ENCODE data around the gene TSBP1. TPM values are rescaled to one million over a fixed set of nuclear protein-coding genes. Genes with fewer than 3 reads are reported as not detected.
A peak's percentile ranks its signal among the peaks of the same experiment; 100 is the strongest.

TSBP1 gene
- total RNA-seq, 2 donors from 2014 or later = not detected

- Histone ChIP-seq H3K4me1 (ENCODE audit: control insufficient read depth, insufficient read depth, low read length) (no peaks in the 10 kb centered on the region), H3K9me3 (ENCODE audit: control insufficient read depth, low read length) (peaks cover 5% of the 10 kb centered on the region), H3K9ac (ENCODE audit: extremely low read depth, low read length, poor library complexity, severe bottlenecking) (no peak overlapping the region), H3K27me3 (ENCODE audit: control insufficient read depth, insufficient read depth, low read length, poor library complexity, severe bottlenecking) (no peaks in the 10 kb centered on the region), H3K4me3 (ENCODE audit: low read length) (peak overlapping the region; percentile 48), H3K27ac (ENCODE audit: low read depth, low read length) (peak overlapping the region; percentile 63), H3K36me3 (ENCODE audit: control insufficient read depth, insufficient read depth, low read length) (no peaks in the 10 kb centered on the region)
- peak; percentile 92 for TF ChIP-seq CTCF (conservative IDR thresholded peaks at IDR 0.05)
- Mint-ChIP-seq H3K27me3 (ENCODE audit: insufficient read depth) (peaks cover 21% of the 10 kb centered on the region), H3K36me3 (ENCODE audit: low read depth) (no peaks in the 10 kb centered on the region), H3K9me3 (peaks cover 5% of the 10 kb centered on the region), H3K27ac (peak overlapping the region; percentile 95), H3K4me3 (peak overlapping the region; percentile 54), H3K4me1 (peaks cover 3% of the 10 kb centered on the region)
- DNase-seq = peak; percentile 92
- 23 to 40% methylated on average over 14 to 30 of the region's 30 CpGs for WGBS, 2 experiments (ENCODE audit: insufficient coverage in 1 of 2, insufficient read length in 1 of 2)
Measured at GRCh38 chr6:32255199-32256153, 116.2 kb downstream of the TSBP1 start.

GRCh38 chr6:32254761-32255198 is 116.9 kb downstream of the TSBP1 start:
- Histone ChIP-seq H3K9me3 (ENCODE audit: control insufficient read depth, low read length) (peaks cover 5% of the 10 kb centered on the region), H3K4me3 (ENCODE audit: low read length) (peak overlapping the region; percentile 48), H3K36me3 (ENCODE audit: control insufficient read depth, insufficient read depth, low read length) (no peaks in the 10 kb centered on the region), H3K4me1 (ENCODE audit: control insufficient read depth, insufficient read depth, low read length) (no peaks in the 10 kb centered on the region), H3K27me3 (ENCODE audit: control insufficient read depth, insufficient read depth, low read length, poor library complexity, severe bottlenecking) (no peaks in the 10 kb centered on the region), H3K9ac (ENCODE audit: extremely low read depth, low read length, poor library complexity, severe bottlenecking) (no peak overlapping the region), H3K27ac (ENCODE audit: low read depth, low read length) (no peak overlapping the region)
- Mint-ChIP-seq H3K9me3 (peaks cover 8% of the 10 kb centered on the region), H3K27me3 (ENCODE audit: insufficient read depth) (peaks cover 17% of the 10 kb centered on the region), H3K27ac (no peak overlapping the region), H3K4me3 (peak overlapping the region; percentile 54), H3K36me3 (ENCODE audit: low read depth) (no peaks in the 10 kb centered on the region), H3K4me1 (peaks cover 3% of the 10 kb centered on the region)
- no peak for TF ChIP-seq CTCF (conservative IDR thresholded peaks at IDR 0.05)
- DNase-seq = no peak
- WGBS, 2 experiments (ENCODE audit: insufficient coverage in 1 of 2, insufficient read length in 1 of 2) = 33 to 61% methylated on average over 10 to 12 of the region's 12 CpGs

- no peak overlapping the region for H3K27ac ChIP-seq (ENCODE audit: low read depth, low read length)
Measured at GRCh38 chr6:32252331-32253009, 119.2 kb downstream of the TSBP1 start.

More at GRCh38 chr6:32252331-32253009, 119.2 kb downstream of the TSBP1 start:
- Mint-ChIP-seq H3K27me3 (ENCODE audit: insufficient read depth) (peaks cover 25% of the 10 kb centered on the region), H3K4me3 (no peak overlapping the region), H3K4me1 (peaks cover 3% of the 10 kb centered on the region), H3K36me3 (ENCODE audit: low read depth) (no peaks in the 10 kb centered on the region), H3K9me3 (peaks cover 21% of the 10 kb centered on the region), H3K27ac (no peak overlapping the region)
- peaks cover 25% of the 10 kb centered on the region for H3K9me3 ChIP-seq (ENCODE audit: control insufficient read depth, low read length)
- 60 to 77% methylated on average over 1 to 2 of the region's 2 CpGs for WGBS, 2 experiments (ENCODE audit: insufficient coverage in 1 of 2, insufficient read length in 1 of 2)
- H3K27me3 ChIP-seq (ENCODE audit: control insufficient read depth, insufficient read depth, low read length, poor library complexity, severe bottlenecking) = no peaks in the 10 kb centered on the region
- H3K9ac ChIP-seq (ENCODE audit: extremely low read depth, low read length, poor library complexity, severe bottlenecking) = no peak overlapping the region
- DNase-seq = no peak
- no peak for TF ChIP-seq CTCF (conservative IDR thresholded peaks at IDR 0.05)
- no peaks in the 10 kb centered on the region for H3K36me3 ChIP-seq (ENCODE audit: control insufficient read depth, insufficient read depth, low read length)
- H3K4me3 ChIP-seq (ENCODE audit: low read length) = no peak overlapping the region
- H3K4me1 ChIP-seq (ENCODE audit: control insufficient read depth, insufficient read depth, low read length) = no peaks in the 10 kb centered on the region
